IMR-90 (cell line): Measurements from ENCODE around the gene WASF3. TPM values are rescaled to one million over a fixed set of nuclear protein-coding genes. Genes with fewer than 3 reads are reported as not detected.

Source experiments
- ATAC-seq: fragments of 200-7000 bp; cut with Tn5 transposase; 2 replicates; pipeline ENCODE4 v1.9.1; 2020; ENCODE audit warnings: low read depth, mild to moderate bottlenecking, moderate library complexity
- BruUV-seq: library from RNA; stranded (reverse); fragments of 400-500 nt; replicated peaks from 2 replicates; lab custom pipeline; 2021; lab: Mats Ljungman, UMichigan
- CTCF ChIA-PET: fragments of 300-600 bp; formaldehyde crosslinking; extraction: SDS; loops from one replicate; lab custom pipeline; 2021; ENCODE audit warnings: antibody characterized with exemption; lab: Yijun Ruan, JAX
- POLR2A ChIA-PET: fragments of 300-600 bp; sonication (Branson Sonifier 250); formaldehyde crosslinking; loops from one replicate; lab custom pipeline; 2022; ENCODE audit warnings: antibody characterized with exemption; ENCODE audit not compliant: unreplicated experiment; lab: Charles Lee
- DNase-seq: peaks from one replicate; pipeline ENCODE4 v3.0.0; 2013
- H2AFZ ChIP-seq: replicated peaks from 2 replicates; pipeline ENCODE3; 2013; ENCODE audit warnings: low read length, mild to moderate bottlenecking; ENCODE audit not compliant: poor library complexity
- H2AK5ac ChIP-seq: 2 replicates; pipeline ENCODE4 v1.6.1; 2013; ENCODE audit warnings: low read depth, low read length, inconsistent platforms
- H2AK9ac ChIP-seq: replicated peaks from 2 replicates; pipeline ENCODE3; 2013; ENCODE audit warnings: mild to moderate bottlenecking, low read depth, low read length, moderate library complexity; ENCODE audit not compliant: poor library complexity
- H2BK120ac ChIP-seq: 2 replicates; pipeline ENCODE4 v1.6.1; 2013; ENCODE audit warnings: low read depth, low read length, inconsistent platforms
- H2BK15ac ChIP-seq: 3 replicates; pipeline ENCODE4 v1.6.1; 2013; ENCODE audit warnings: low read depth, low read length, inconsistent platforms
- H2BK20ac ChIP-seq: 2 replicates; pipeline ENCODE4 v1.6.1; 2013; ENCODE audit warnings: low read depth, mild to moderate bottlenecking, inconsistent platforms, low read length, moderate library complexity
- H2BK5ac ChIP-seq: 2 replicates; pipeline ENCODE4 v1.6.1; 2013; ENCODE audit warnings: mild to moderate bottlenecking, low read depth, low read length, inconsistent platforms; ENCODE audit not compliant: poor library complexity, severe bottlenecking
- H3K14ac ChIP-seq: replicated peaks from 2 replicates; pipeline ENCODE4 v1.6.1; 2013; ENCODE audit warnings: low read depth, low read length, inconsistent platforms
- H3K18ac ChIP-seq: 2 replicates; pipeline ENCODE4 v1.6.1; 2013; ENCODE audit warnings: low read depth, low read length, control low read depth
- H3K23ac ChIP-seq: 2 replicates; pipeline ENCODE4 v1.6.1; 2013; ENCODE audit warnings: low read depth, low read length, inconsistent platforms
- H3K27ac ChIP-seq: 2 replicates; pipeline ENCODE4 v1.5.1; 2013; ENCODE audit warnings: mild to moderate bottlenecking, control low read depth, low read length; ENCODE audit not compliant: insufficient read depth
- H3K27me3 ChIP-seq: 2 replicates; pipeline ENCODE4 v1.6.1; 2013; ENCODE audit warnings: low read length; ENCODE audit not compliant: control insufficient read depth, insufficient read depth
- H3K36me3 ChIP-seq: 2 replicates; pipeline ENCODE4 v1.6.1; 2013; ENCODE audit warnings: low read length, mixed read lengths; ENCODE audit not compliant: control insufficient read depth, insufficient read depth
- H3K4ac ChIP-seq: 2 replicates; pipeline ENCODE4 v1.6.1; 2013; ENCODE audit warnings: low read depth, low read length, inconsistent platforms
- H3K4me1 ChIP-seq: 2 replicates; pipeline ENCODE4 v1.6.1; 2013; ENCODE audit warnings: low read length, mixed read lengths; ENCODE audit not compliant: control insufficient read depth, insufficient read depth
- H3K4me2 ChIP-seq: 2 replicates; pipeline ENCODE4 v1.6.1; 2013; ENCODE audit warnings: low read depth, mild to moderate bottlenecking, control low read depth, low read length, moderate library complexity
- H3K4me3 ChIP-seq: 2 replicates; pipeline ENCODE4 v1.5.1; 2013; ENCODE audit warnings: low read depth, mild to moderate bottlenecking, control low read depth, low read length, moderate library complexity; ENCODE audit not compliant: insufficient read depth
- H3K56ac ChIP-seq: 2 replicates; pipeline ENCODE4 v1.6.1; 2013; ENCODE audit warnings: low read length, inconsistent platforms; ENCODE audit not compliant: insufficient read depth; ENCODE audit errors: extremely low read depth
- H3K79me1 ChIP-seq, 2 experiments: 2 replicates each; pipeline ENCODE4 v1.6.1; 2013; ENCODE audit warnings: low read length in 2 of 2, inconsistent platforms in 1 of 2, low read depth in 1 of 2
- H3K9ac ChIP-seq: 2 replicates; pipeline ENCODE4 v1.6.1; 2013; ENCODE audit warnings: low read depth, low read length, control low read depth
- H3K9me1 ChIP-seq: 2 replicates; pipeline ENCODE4 v1.6.1; 2013; ENCODE audit warnings: low read length, inconsistent platforms; ENCODE audit not compliant: insufficient read depth
- H3K9me3 ChIP-seq: 2 replicates; pipeline ENCODE4 v1.6.1; 2013; ENCODE audit warnings: low read length; ENCODE audit not compliant: control insufficient read depth, insufficient read depth
- H4K20me1 ChIP-seq: 2 replicates; pipeline ENCODE4 v1.6.1; 2013; ENCODE audit warnings: low read length, inconsistent platforms; ENCODE audit not compliant: insufficient read depth
- H4K5ac ChIP-seq: 2 replicates; pipeline ENCODE4 v1.6.1; 2013; ENCODE audit warnings: mild to moderate bottlenecking, low read depth, low read length, control low read depth
- H4K8ac ChIP-seq, 2 experiments: 2 replicates each; pipeline ENCODE4 v1.6.1; 2013; ENCODE audit warnings: low read depth in 2 of 2, low read length in 2 of 2, control low read depth in 1 of 2, inconsistent platforms in 1 of 2
- H4K91ac ChIP-seq: 2 replicates; pipeline ENCODE4 v1.6.1; 2013; ENCODE audit warnings: low read depth, low read length, inconsistent platforms; ENCODE audit not compliant: insufficient read depth
- BHLHE40 ChIP-seq: fragments of 150-350 bp; IDR thresholded peaks from 2 replicates; pipeline ENCODE4 v1.6.1; 2016; ENCODE audit warnings: mild to moderate bottlenecking, low read depth, low read length
- CEBPB ChIP-seq: IDR thresholded peaks from 2 replicates; pipeline ENCODE4 v1.6.1; 2012; ENCODE audit warnings: low read depth, low read length, improper control_type of control experiment
- CHD1 ChIP-seq: IDR thresholded peaks from 2 replicates; pipeline ENCODE4 v1.6.1; 2012; ENCODE audit warnings: low read depth, low read length, improper control_type of control experiment
- FOS ChIP-seq: fragments of 150-350 bp; IDR thresholded peaks from 2 replicates; pipeline ENCODE4 v1.6.1; 2016; ENCODE audit warnings: low read depth, low read length
- MAFK ChIP-seq: IDR thresholded peaks from 2 replicates; pipeline ENCODE4 v1.6.1; 2012; ENCODE audit warnings: low read depth, low read length, improper control_type of control experiment
- MAZ ChIP-seq: IDR thresholded peaks from 2 replicates; pipeline ENCODE4 v1.6.1; 2012; ENCODE audit warnings: low read depth, mild to moderate bottlenecking, low read length, improper control_type of control experiment, moderate library complexity, borderline replicate concordance
- MXI1 ChIP-seq: IDR thresholded peaks from 2 replicates; pipeline ENCODE4 v1.6.1; 2012; ENCODE audit warnings: low read depth, mild to moderate bottlenecking, low read length, moderate library complexity, borderline replicate concordance
- NFE2L2 ChIP-seq: fragments of 150-350 bp; IDR thresholded peaks from 2 replicates; pipeline ENCODE4 v1.6.1; 2016; ENCODE audit warnings: low read depth, mild to moderate bottlenecking, low read length
- RAD21 ChIP-seq: IDR thresholded peaks from 2 replicates; pipeline ENCODE4 v1.6.1; 2012; ENCODE audit warnings: low read length, improper control_type of control experiment
- RCOR1 ChIP-seq: IDR thresholded peaks from 2 replicates; pipeline ENCODE4 v1.6.1; 2012; ENCODE audit warnings: mild to moderate bottlenecking, low read length, improper control_type of control experiment; ENCODE audit not compliant: insufficient replicate concordance
- RFX5 ChIP-seq: IDR thresholded peaks from 2 replicates; pipeline ENCODE4 v1.8.0; 2012; ENCODE audit warnings: low read depth, mild to moderate bottlenecking, low read length, moderate library complexity
- SMC3 ChIP-seq: fragments of 150-350 bp; IDR thresholded peaks from 2 replicates; pipeline ENCODE4 v1.6.1; 2016; ENCODE audit warnings: low read depth, mild to moderate bottlenecking, antibody characterized with exemption, low read length, moderate library complexity
- WGBS, 2 experiments: methylation state at CpG; one replicate each; pipeline versions ENCODE4 v1.1.5 to v1.1.7; 2013; ENCODE audit warnings: missing lambda C conversion rate in 2 of 2; ENCODE audit not compliant: insufficient read length in 1 of 2; ENCODE audit errors: extremely low coverage in 2 of 2; 5-methylcytosine and 5-hydroxymethylcytosine counted together
- dilution Hi-C: fragments of 300-500 bp; cut with HindIII; formaldehyde crosslinking; loops from one replicate; pipeline ENCODE4 v1.14.3; 2018; ENCODE audit warnings: low sequenced_read_pairs; ENCODE audit not compliant: unreplicated experiment
- in situ Hi-C: fragments of 300-500 bp; cut with MboI; formaldehyde crosslinking; loops from 3 replicates; pipeline ENCODE4 v1.14.3; 2019; ENCODE audit warnings: low sequenced_read_pairs, inconsistent platforms, mixed read lengths
- intact Hi-C: fragments of 100-400 bp; cut with micrococcal nuclease; formaldehyde crosslinking; loops from 2 replicates; pipeline ENCODE4 v1.10.0; 2022
- polyA plus RNA-seq, 3 experiments: library from polyadenylated mRNA; depleted of rRNA; stranded (reverse); fragments of >200 nt; gene quantifications; 2 replicates each; pipeline ENCODE4 v1.2.3, GENCODE V29; 2012; ENCODE audit warnings: low replicate concordance in 1 of 3
- total RNA-seq: library from RNA; depleted of rRNA; stranded (reverse); fragments of >200 nt; gene quantifications from 2 replicates; pipeline ENCODE4 v1.2.3, GENCODE V29; 2012
- TF ChIP-seq, protein P1 (sequence below): fragments of 150-350 bp; IDR thresholded peaks from 2 replicates; pipeline ENCODE4 v1.6.1; 2016; ENCODE audit warnings: low read depth, mild to moderate bottlenecking, low read length, moderate library complexity, borderline replicate concordance
- TF ChIP-seq, protein P2 (sequence below): conservative IDR thresholded peaks from 2 replicates; pipeline ENCODE4 v1.5.1; 2012; ENCODE audit warnings: mild to moderate bottlenecking, low read depth, low read length, improper control_type of control experiment
- TF ChIP-seq, protein P3 (sequence below): fragments of 150-350 bp; IDR thresholded peaks from 2 replicates; pipeline ENCODE4 v1.6.1; 2017; ENCODE audit warnings: mild to moderate bottlenecking, antibody characterized with exemption, low read length, low read depth

The WASF3 gene
- total and polyA plus RNA-seq, 2 of the 4 experiments (the other 2 are of a cell fraction) = 4.3 to 11.4 TPM

DNA sequence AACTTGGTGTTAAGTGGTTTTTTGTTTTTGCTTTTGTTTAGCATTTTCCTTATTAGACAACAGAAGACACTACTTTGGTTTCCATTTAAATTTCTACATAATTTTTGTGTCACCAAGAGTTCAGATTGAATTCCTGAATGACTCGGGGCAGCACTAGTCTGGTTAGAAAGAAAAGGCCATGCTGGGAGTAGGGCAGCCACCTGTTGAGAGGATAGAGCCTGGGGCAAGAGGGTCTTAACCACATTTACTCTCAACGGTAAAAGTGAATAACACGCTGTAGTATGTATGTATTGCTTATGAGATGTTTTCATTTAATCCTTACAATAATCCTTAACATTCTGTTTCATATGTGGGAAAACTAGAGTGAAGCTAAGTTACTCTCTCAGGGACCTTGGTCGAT, 131.5 kb downstream of the WASF3 start:
- DNase-seq (no peak), ATAC-seq (no peak)
- Histone ChIP-seq H3K9me3 (peaks cover 2% of the 10 kb centered on the region; the same call in 1 of the 2 replicates), H3K18ac (no peak overlapping the region), H2BK120ac (no peak overlapping the region), H4K8ac (no peak overlapping the region), H3K14ac (no peak overlapping the region), H3K4me2 (no peak overlapping the region), H3K9me1 (no peaks in the 10 kb centered on the region), H2BK5ac (no peak overlapping the region), H3K27me3 (no peaks in the 10 kb centered on the region), H2BK20ac (no peak overlapping the region), H3K56ac (no peak overlapping the region), H4K5ac (no peak overlapping the region), H4K20me1 (no peaks in the 10 kb centered on the region), H2AK5ac (no peak overlapping the region), H3K23ac (no peak overlapping the region), H2AFZ (no peak overlapping the region), H4K91ac (no peak overlapping the region), H3K4ac (no peak overlapping the region), H3K36me3 (peaks cover 23% of the 10 kb centered on the region), H3K4me1 (no peaks in the 10 kb centered on the region), H3K27ac (no peak overlapping the region), H3K79me1 (no peaks in the 10 kb centered on the region), H2BK15ac (no peak overlapping the region), H3K4me3 (no peak overlapping the region), H3K9ac (no peak overlapping the region), H2AK9ac (no peak overlapping the region)
- WGBS, 2 experiments = 100% methylated on average over 1 of the region's 4 CpGs; no CpG with 5 or more reads in 1 of the 2 experiments
- POLR2A ChIA-PET = no interaction called here
- TF ChIP-seq CHD1 (no peak), FOS (no peak), RAD21 (no peak), BHLHE40 (no peak), CEBPB (no peak), MAZ (no peak), RCOR1 (no peak), MAFK (no peak), NFE2L2 (no peak), RFX5 (no peak), MXI1 (no peak), SMC3 (no peak)
- TF ChIP-seq, protein P1, sequence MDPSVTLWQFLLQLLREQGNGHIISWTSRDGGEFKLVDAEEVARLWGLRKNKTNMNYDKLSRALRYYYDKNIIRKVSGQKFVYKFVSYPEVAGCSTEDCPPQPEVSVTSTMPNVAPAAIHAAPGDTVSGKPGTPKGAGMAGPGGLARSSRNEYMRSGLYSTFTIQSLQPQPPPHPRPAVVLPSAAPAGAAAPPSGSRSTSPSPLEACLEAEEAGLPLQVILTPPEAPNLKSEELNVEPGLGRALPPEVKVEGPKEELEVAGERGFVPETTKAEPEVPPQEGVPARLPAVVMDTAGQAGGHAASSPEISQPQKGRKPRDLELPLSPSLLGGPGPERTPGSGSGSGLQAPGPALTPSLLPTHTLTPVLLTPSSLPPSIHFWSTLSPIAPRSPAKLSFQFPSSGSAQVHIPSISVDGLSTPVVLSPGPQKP = no peak
- TF ChIP-seq, protein P2, sequence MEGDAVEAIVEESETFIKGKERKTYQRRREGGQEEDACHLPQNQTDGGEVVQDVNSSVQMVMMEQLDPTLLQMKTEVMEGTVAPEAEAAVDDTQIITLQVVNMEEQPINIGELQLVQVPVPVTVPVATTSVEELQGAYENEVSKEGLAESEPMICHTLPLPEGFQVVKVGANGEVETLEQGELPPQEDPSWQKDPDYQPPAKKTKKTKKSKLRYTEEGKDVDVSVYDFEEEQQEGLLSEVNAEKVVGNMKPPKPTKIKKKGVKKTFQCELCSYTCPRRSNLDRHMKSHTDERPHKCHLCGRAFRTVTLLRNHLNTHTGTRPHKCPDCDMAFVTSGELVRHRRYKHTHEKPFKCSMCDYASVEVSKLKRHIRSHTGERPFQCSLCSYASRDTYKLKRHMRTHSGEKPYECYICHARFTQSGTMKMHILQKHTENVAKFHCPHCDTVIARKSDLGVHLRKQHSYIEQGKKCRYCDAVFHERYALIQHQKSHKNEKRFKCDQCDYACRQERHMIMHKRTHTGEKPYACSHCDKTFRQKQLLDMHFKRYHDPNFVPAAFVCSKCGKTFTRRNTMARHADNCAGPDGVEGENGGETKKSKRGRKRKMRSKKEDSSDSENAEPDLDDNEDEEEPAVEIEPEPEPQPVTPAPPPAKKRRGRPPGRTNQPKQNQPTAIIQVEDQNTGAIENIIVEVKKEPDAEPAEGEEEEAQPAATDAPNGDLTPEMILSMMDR = no peak
- TF ChIP-seq, protein P3, sequence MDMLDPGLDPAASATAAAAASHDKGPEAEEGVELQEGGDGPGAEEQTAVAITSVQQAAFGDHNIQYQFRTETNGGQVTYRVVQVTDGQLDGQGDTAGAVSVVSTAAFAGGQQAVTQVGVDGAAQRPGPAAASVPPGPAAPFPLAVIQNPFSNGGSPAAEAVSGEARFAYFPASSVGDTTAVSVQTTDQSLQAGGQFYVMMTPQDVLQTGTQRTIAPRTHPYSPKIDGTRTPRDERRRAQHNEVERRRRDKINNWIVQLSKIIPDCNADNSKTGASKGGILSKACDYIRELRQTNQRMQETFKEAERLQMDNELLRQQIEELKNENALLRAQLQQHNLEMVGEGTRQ = no peak
- in situ Hi-C loops (no loop called here), intact Hi-C loops (no loop called here), dilution Hi-C loops (no loop called here)
- CTCF ChIA-PET = no interaction called here
- BruUV-seq = no TSS peak
